Effector CD8-positive, alpha-beta T cell (primary cell): ENCODE data around the gene UBE3C.
"Not testable (repeated sequence)": the region's sequence is repeated elsewhere in the genome, so short reads cannot be mapped to it uniquely, and the experiment has no call there.

Experiments used
- DNase-seq: peaks from one replicate; lab custom pipeline; 2025; lab: John Stamatoyannopoulos, UW

UBE3C gene

DNA sequence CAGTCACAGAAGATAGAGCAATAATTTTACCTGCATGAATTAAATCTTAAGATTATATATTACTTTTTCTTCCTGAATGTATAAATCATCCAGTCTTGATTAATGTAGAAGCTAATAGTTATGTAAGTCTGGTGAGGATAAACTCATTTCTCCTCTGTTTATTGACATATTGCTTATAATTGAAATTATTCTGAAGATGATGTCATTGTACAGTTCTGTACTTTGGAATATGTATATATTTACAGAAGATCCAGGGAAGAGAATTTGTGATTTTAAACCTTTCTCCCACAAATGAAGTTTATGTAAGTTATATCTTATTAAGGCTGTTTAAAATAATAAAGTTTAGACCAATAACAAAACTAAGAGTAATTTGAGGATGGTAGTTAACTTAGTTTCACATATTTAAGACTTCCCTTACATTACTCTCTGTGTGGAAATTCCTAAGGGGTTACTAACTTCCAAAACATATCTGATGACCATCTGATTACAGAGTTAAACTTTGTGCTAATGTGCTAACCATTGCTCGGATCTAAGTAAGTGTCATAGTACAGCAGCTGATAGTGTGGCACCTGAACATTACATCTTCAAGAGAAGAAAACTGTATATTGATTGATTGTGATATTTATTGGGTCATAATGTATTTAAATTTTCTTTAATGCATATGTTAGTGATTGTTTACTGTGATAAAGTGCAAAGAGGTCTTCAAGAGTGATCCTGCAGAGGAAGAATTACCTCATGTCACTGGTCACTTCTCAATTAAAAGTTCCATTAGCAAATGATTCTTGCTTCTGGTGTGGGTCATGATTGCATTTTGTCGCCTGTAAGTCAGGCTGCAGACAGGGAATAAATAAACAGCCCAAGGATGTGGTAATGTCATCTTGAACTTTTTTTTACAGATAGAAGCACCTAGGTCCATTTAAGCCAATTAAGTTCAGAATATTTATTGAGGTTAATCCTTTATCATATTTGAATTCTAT is 96.9 kb downstream of the UBE3C start:
- no peak for DNase-seq

DNA sequence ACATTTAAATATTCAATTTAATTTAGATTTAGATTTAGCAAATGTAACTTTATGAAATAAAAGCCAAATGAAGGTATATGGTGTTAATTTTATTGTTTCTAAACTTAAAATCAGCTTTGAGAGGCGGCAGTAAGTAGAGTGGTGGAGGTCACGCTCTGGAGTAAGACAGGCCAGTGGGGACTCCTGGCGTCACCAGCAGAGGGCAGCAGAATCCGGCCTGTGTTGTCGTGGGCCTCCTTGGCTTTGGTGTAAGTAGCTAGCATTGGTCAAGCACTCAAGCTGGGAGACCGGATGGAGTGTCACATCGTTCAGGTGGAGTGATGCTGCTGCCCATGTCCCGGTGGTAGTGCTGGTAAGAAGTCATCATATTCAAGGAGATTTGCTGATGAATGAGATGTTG is 99.4 kb downstream of the UBE3C start:
- DNase-seq: no peak

DNA sequence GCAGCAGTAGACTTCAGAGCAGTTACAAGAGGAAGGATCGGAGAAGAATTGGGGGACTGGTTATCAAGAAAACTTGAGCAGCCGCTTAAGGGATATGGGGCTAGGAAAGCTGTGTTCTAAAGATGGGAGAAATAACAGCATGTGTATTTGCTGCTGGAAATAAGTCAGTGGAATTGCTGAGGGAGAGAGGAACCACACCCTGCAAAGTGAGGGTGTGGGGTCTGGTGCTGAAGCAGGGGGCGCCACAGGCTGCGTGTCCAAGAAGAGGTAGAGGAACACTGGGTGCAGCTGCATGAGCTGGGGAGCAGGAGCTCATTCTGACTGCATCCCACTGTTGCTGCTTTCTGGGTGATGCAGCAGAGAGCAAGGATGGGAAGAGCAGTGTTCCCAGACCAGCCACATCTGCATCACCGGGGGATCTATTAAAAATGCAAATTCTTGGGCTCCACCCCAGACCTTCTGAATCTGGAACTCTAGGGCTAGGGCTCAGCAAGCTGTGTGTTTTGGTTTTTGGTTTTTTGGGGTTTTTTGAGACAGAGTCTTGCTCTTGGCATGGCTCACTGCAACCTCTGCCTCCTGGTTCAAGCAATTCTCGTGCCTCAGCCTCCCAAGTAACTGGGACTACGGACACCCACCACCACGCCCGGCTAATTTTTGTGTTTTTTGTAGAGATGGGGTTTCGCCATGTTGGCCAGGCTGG is 101.0 kb downstream of the UBE3C start:
- no peak for DNase-seq

DNA sequence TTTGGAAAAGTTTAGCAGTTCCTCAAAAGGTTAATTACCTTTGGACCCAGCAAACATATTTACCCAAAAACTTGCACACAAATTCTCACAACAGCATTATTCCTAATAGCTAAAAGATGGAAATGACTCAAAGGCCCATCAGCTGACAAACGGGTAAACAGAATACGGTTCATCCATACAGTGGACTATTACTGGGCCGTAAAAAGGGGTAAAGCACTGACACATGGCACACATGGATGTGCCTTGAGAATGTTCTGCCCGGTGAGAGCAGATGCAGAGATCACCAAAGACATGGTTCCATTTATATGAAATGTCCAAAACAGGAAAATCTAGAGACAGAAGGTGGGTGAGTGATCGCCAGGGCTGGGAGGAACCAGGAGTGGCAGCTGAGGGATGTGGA is 102.9 kb downstream of the UBE3C start:
- DNase-seq: no peak

DNA sequence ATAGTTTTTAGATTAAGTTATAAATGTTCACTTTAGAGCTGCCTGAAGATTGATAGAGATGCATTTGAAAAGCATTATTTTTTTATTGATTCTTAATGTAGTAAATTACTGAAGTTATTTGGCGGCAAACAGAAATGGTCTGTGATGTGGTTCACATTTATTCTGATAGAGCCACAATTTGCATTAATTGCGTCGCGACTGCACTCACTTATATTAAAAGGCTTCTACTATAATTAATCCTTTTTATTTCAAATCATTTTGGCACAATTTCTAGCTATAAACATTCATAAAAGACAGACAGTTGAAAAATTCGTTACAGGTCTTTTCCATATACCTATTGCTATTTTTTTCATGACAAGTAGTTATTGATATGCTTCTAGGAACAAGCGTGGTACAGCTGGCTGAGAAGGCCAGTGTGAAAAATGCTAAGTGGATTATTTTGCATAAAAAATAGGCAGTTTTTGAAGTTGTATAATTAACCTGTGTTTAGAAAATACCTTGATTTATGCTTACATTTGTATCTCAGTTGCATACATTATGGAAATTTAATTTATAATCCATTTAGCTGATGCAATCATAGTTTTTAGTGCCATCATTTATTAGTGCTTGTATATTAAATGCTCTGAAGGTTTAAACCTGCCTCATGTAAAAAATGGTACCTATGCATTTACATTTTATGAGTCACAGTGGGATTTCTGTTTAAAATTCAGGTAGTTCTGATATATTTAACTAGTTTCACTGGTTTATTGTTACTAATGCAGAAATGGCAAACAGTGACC is 106.0 kb downstream of the UBE3C start:
- no peak for DNase-seq

DNA sequence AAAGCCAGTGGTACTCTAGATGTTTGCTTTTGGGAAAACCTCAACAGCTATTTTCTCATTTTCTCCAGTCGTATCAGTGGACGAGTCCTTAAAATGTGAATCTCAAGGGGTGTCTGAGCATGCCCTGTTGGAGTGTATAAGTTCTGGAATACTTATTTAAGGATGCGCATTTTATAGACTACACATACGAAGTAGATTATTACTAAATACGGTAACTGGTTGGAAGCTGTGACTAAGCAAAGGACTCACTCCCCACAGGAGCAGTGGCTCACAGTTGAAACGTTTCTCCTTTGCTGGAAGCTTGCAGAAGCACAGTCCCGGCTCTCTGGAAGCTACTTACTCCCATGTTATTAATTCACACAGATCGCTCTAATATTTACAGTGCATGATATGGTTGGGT is 107.3 kb downstream of the UBE3C start:
- no peak for DNase-seq

DNA sequence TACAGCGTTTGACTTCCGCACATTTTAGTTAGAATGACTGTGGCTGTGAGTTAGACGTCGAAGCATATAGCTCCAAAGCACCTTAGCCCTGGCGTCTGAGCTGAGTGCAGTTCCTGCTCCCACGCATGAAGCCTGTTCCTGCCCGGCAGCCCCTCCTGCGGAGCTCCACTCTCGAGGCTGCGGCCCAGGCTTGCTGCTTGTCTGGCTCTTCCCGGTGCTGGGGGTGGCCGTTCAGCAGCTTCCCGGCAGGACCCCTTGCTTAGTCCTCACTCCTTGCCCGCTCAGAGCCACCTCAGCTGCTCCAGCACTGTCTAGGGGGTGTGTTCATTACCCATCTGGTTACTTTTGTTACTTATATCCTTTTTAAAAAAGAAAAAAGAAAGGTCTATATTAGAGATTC is 109.9 kb downstream of the UBE3C start:
- DNase-seq: no peak

DNA sequence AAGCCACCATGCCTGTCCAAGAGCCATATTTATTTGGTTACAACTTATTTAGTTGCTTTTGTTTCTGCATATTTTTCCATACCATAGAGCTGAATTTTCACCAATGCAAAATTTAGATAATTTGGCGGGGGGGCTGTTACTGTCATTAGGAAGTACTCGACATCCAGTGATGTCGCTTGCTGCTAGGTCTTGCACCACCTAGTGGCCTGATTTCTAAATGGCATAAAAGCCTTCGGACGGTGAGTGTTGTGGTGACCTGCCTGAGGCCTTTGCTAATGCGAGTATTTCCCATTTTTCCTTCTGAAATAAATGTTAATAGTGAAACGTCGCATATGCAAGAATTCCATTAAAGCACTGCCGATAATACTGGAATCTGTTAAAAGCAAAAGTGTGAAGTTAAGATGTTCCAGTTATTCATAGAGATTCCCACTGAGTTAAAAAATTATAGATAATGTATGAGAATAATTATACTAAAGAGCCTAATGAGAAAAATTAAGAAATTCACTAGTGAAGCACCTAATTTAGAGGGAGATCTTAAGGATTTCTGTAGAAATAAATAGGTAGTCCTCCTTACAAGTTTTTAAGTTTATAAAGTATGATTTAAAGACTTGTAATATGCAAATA is 112.0 kb downstream of the UBE3C start:
- DNase-seq: peak; percentile 15

DNA sequence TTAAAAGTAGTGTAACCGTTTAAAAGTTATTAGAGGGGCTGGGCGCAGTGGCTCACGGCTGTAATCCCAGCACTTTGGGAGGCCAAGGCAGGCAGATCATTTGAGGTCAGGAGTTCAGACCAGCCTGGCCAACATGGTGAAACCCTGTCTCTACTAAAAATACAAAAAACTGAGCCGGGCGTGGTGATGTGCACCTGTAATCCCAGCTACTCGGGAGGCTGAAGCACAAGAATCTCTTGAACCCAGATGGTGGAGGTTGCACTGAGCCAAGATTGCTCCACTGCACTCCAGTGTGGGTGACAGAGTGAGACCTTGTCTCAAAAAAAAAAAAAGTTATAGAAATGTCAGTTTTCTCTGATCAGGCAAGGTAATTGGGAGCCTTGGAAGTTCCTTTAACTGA is 113.1 kb downstream of the UBE3C start:
- DNase-seq: not testable (repeated sequence)

DNA sequence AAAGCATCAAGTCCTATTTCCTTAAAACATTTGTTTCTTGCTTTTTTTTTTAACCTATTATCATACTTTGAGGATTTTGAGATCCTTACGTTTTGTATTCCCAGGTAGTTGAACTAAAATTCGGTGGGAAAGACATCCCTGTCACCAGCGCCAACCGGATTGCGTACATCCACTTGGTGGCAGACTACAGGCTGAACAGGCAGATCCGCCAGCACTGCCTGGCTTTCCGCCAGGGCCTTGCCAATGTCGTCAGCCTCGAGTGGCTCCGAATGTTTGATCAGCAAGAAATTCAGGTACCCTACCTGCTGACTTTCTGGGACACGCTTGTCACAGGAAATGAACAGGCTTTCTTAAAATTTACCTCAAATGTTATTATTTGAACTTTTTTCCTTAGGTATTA is 115.1 kb downstream of the UBE3C start:
- no peak for DNase-seq

DNA sequence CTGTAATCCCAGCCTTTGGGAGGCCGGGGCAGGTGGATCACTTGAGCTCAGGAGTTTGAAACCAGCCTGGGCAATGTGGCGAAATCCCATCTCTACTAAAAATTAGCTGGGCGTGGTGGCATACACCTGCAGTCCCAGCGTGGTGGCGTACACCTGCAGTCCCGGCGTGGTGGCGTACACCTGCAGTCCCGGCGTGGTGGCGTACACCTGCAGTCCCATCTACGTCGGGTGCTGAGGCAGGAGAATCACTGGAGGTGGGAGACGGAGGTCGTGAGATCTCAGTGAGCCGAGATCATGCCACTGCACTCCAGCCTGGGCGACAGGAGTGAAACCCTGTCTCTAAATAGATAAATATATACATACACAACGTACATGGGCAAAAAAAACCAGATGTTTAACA is 116.1 kb downstream of the UBE3C start:
- DNase-seq: not testable (repeated sequence)

DNA sequence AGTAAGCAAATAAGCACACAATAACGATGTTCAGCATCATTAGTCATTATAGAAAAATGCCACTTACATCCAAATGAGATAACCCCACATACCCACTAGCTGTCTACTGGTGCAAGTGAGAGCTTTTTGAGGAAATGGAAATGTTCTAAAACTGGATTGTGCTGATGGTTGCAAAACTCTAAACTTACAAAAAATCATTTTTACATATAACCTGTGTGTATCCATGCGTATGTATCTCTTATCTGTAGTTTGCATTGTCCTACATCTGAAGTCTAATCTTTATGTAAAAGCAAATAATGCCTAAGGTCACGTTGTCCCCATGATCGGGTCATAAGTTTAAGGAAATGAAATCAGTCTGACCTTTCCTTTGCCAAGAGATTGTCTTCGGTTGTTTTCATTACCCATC is 116.5 kb downstream of the UBE3C start:
- DNase-seq: no peak

DNA sequence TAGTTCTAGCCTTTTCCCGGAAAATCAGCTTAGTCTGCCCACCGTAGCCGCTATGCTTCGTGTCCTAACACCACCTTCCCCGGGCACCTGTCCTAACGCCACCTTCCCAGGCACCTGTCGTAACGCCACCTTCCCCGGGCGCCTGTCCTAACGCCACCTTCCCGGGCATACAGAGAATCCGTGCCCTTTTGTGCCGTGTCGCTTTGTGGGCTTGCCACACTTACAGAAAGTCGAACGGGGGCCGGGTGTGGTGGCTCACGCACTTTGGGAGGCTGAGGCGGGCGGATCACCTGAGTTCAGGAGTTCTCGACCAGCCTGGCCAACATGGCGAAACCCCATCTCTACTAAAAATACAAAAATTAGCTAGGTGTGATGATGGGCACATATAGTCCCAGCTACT is 124.4 kb downstream of the UBE3C start:
- no peak for DNase-seq

DNA sequence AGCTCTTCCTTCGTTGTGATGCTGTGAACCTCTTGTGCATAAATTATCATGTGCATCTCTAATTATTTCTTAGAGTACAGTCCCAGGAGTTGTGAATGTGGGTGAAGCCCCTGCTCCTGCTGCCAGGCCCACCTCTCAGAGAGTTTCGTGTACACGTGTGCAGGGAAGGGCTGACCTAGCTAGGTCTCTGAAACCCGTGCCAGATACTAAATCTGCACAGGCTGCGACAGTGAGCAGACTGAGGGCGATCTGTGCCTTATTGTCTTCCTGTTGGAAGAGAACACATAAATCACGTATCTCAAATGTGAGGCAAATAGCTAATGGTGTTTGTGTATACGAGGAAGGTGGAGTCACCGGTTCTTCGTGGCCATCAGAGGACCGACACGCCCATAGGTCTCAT is 126.3 kb downstream of the UBE3C start:
- DNase-seq: no peak

DNA sequence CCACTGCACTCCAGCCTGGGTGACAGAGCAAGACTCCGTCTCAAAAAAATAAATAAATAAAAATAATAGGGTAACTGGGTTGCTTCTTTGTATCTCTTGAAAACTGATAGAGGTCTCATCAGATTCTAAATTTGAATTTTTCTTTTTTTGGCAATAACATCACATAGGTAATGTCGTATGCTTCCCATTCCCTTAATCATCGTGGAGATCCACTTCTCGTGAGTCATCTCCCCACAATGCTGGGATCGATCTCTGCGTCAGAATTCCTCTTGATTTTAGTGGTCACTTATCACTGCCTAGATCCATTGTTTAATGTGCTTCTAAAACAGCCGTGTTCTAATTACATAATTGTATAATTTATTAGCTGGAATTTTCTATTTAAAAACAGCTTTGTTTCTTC is 127.5 kb downstream of the UBE3C start:
- no peak for DNase-seq

DNA sequence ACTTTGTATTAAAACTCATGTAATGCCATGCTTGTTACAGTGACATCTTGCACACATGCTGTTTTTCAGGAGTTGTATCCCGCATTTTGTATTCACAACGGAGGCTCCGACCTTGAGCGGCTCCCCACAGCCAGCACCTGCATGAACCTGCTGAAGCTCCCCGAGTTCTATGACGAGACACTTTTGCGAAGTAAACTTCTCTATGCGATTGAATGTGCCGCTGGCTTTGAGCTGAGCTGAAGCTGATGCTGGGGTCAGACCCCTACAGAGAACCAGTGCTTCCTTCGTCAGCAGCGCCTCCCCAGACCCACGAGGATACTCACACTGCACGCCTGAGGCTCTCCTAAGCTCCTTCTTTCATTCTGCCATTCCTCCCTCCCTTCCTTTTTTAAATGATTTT is 128.8 kb downstream of the UBE3C start:
- DNase-seq: no peak

DNA sequence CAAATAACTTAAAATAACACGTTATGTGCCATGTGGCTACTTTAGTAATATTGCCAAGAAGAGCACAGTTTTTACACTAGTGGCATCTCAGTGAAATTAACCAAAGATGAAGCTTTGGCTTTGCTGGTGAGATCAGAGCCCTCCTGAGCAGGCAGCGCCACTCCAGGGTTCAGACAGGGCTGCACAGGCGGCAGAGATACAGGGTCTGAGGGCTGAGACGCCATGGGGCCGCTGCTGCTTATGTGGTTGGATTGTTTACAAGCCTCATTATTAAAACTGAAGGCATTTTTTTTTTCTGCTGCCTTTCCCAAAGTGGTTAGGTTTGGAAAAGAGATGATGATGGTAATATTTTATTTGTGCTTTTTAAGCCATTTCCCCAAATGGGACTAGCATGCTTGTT is 129.2 kb downstream of the UBE3C start:
- no peak for DNase-seq

DNA sequence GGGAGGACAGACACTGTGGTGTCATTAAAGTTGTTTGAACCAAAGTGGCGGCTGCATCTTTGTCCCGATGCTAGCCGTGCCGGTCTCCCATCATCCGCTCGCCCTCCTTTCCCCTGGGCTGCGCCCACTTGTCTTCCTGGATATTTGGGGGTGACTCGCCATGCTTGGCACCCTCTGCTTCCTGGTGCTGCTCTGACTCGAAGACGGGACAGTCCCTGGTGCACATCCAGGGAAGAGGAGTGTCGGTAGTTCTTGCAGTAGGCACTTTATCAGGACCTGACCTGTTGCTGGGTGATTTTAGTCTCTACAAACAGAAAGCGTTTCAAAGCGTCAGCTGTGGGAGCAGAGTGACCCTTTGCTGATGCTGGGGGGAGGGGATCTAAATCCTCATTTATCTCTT is 129.8 kb downstream of the UBE3C start:
- DNase-seq: no peak

DNA sequence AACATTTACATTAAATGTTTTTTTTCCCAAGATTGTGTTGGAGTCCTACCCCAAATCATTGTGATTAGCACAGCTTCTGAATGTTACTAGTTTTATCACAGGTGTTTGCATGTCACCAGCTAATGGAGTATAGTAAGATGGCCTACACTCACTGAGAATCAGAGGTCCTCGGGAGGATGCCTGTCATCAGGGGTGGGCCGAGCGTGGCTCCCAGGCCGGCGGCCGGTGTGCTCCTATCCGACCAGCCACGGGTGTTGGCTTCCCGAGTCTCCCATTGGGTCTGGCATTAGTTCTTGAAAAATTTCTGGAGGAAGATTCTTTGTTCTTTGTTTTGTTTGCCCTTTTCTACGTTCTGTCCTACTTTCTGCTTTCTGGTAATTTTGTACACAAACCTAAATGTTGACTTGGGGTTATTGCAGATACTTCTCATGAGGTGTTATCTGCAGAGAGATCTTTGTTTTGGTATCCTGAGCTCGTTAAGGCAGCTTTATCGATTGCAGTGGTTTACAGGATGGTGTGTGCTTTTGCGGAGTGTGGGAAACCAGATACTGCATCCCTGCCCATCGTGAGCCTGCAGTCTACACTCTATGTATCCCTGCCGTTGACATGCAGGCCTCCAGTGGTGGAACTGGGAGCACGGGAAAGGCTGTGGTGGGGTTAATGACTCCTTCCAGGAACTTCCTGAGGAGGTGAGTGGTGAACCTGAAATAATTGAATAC is 130.8 kb downstream of the UBE3C start:
- DNase-seq: no peak

DNA sequence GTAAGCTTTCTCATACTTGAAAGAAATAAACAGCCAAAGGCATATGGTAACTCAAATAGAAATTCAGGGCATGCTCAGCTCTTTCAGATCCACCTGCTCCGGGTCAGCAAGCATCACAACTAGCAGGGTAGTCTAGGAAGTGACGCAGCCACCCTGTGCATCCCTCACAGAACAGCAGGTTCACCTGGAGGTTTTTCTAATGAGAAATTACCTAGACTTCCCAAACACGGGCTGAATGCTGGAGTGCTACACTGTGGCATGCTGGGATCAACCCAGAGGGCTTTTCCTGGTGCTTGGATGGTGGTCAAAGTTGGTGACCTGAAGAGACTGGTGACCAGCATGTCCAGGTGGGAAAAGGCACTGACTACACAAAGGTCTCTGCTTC is 131.3 kb downstream of the UBE3C start:
- no peak for DNase-seq

DNA sequence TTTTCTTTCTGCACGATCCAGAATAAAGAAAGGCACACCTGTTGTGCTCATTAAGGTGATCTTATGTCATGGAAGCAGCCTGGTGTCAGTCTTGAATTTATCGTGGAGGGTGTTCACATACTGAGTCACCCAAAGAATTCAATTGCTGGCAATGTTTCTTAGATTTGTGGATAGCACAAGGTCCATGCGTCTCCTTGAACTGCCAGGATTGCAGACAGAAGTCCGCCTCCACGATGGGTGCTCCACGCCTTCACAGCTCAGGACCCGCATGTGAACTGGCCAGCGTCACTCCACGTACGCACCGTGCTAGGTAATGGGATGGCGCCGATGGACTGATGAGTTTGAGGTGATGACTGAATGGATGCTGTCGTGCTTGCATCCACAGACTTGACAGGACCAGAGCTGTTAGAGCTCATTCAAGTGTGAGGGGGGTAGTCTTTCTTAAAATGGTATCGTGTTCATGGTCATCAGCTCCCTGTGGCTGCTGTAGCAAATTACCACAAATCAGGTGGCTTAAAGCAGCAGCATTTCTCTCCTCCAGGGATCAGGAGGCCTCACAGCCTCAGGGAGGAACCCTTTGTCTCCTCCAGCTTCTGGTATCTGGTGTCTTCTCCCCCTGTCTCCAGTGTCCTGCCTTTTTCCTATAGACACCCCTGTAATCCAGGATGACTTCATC is 132.7 kb downstream of the UBE3C start:
- no peak for DNase-seq
